Measurements from ENCODE around the gene AK8. TPM values are rescaled to one million over a fixed set of nuclear protein-coding genes. Genes with fewer than 3 reads are reported as not detected.

AK8 gene
- total and polyA plus RNA-seq, 7 donors: 0.10 TPM; not detected in 6

DNA sequence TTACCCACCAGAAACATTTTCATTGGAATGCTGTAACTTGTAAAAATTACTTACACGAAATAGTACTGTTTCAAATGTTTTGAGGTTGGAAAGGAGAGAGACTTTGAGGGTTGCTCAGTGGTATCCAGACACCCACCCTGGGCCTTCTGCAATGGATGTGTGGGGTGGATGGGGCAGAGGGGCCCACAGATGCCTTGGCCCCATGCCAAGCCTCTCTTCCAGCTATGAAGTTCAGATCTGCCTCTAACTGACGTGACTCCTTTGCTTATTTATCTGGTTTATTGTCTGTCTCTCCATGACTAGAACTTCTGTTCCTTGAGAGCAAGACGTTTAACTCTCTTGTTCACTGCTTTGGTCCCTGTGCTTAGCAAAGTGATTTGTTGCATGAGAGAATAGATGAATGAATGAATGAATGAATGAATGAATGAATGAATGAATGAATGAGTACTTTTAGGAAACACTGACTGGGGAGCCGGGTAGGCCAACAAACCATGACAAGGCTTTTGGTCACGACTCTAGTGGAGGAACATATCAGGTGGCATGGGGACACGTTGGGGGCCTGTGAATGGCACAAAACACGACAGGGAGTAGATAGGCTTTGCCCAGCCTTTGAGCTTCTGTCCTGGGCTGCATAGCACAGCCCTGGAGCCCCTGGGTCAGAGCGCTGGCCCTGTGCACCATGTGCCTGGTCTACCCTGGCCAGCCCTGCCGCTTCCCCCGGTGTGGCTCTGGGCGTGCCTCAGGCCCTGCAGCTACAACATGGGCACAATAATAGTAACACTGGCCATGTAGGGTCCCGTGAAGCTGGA lies 31.8 kb downstream of the AK8 start:
- no peak overlapping the region for H3K4me3 ChIP-seq
- H3K27ac ChIP-seq: no peak overlapping the region
- no peaks in the 10 kb centered on the region for H3K4me1 ChIP-seq
- no peak for TF ChIP-seq CTCF (IDR thresholded peaks at IDR 0.05)
- DNase-seq (peak in 1 of 2 donors; percentile 36), ATAC-seq (no peak)
- WGBS, 3 donors: 79 to 87% (median 84%) methylated on average over 12 of the region's 12 CpGs
- H3K36me3 ChIP-seq (ENCODE audit: insufficient read depth in 1 of 2, low read depth in 1 of 2): no peaks in the 10 kb centered on the region
- H3K9me3 ChIP-seq: no peaks in the 10 kb centered on the region
- peaks cover 0 to 9% (median 0%) of the 10 kb centered on the region in 3 donors for H3K27me3 ChIP-seq (ENCODE audit: insufficient read depth in 3 of 3, low read length in 2 of 3)
- intact Hi-C loops (cut with DNase I): no loop called here

DNA sequence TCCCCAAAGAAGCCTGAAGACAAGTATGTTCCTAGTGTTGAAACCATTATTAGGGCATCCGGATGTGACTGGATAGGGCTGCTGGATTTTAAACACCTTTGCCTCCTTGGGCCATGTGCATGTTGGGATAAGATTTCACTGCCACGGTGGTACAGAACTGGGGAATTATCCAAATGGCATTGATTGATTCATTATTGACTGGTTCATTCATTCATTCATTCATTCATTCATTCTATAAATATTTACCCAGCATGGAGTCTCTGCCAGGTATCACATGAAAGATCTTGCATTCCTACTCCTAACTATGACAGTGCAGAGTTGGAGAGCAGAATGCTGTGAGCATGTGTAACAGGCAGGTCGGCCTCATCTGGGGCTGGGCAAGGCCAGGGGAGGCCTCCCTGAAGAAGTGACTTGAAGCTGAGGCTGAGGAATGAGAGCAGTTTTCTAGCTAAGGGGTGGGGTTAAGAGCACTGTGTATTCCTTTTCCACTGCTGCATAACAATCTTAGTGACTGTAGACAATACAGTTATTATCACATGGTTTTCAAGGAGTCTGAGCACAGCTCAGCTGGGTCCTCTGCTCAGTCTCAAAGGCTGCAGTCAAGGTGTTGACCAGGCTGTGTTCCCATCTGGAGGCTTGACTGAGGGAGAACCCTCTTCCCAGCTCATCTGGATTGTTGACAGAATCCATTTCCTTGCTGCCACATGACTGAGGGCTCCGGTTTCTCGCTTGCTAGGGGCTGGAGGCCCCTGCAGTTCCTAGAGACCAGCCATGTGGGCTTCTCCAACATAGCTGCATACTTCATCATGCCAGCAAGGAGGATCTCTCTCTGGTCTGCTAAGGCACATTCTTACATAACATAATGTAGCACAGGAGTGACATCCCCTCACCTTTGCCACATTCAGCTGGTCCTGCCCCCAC lies 35.7 kb downstream of the AK8 start:
- H3K27ac ChIP-seq: no peak overlapping the region
- H3K4me3 ChIP-seq: no peak overlapping the region
- 80 to 84% (median 81%) methylated on average over 5 of the region's 5 CpGs for WGBS, 3 donors
- TF ChIP-seq CTCF (IDR thresholded peaks at IDR 0.05): no peak
- ATAC-seq (no peak), DNase-seq (no peak)
- peaks cover 0 to 6% (median 0%) of the 10 kb centered on the region in 3 donors for H3K27me3 ChIP-seq (ENCODE audit: insufficient read depth in 3 of 3, low read length in 2 of 3)
- no peaks in the 10 kb centered on the region for H3K4me1 ChIP-seq
- no peaks in the 10 kb centered on the region for H3K9me3 ChIP-seq
- intact Hi-C loops (cut with DNase I): no loop called here
- H3K36me3 ChIP-seq (ENCODE audit: insufficient read depth in 1 of 2, low read depth in 1 of 2): no peaks in the 10 kb centered on the region

GRCh38 chr9:132840980-132841379 lies 37.1 kb downstream of the AK8 start:
- TF ChIP-seq CTCF (IDR thresholded peaks at IDR 0.05): no peak
- Histone ChIP-seq H3K4me1 (no peaks in the 10 kb centered on the region), H3K9me3 (no peaks in the 10 kb centered on the region), H3K4me3 (no peak overlapping the region), H3K27me3 (ENCODE audit: insufficient read depth in 3 of 3, low read length in 2 of 3) (peaks cover 0 to 6% (median 0%) of the 10 kb centered on the region in 3 donors), H3K36me3 (ENCODE audit: insufficient read depth in 1 of 2, low read depth in 1 of 2) (no peaks in the 10 kb centered on the region), H3K27ac (no peak overlapping the region)
- ATAC-seq: peak in 1 of 4 donors; percentile 35
- 26 to 40% (median 33%) methylated on average over 13 of the region's 13 CpGs for WGBS, 3 donors
- intact Hi-C loops (cut with DNase I): no loop called here
- DNase-seq: peak in 1 of 2 donors; percentile 17

- intact Hi-C loops (cut with DNase I): no loop called here
These were observed 39.8 kb downstream of the AK8 start for GRCh38 chr9:132838291-132838690.

More at GRCh38 chr9:132838291-132838690, 39.8 kb downstream of the AK8 start:
- WGBS, 3 donors: 85 to 91% (median 89%) methylated on average over 4 of the region's 4 CpGs
- Histone ChIP-seq H3K27me3 (ENCODE audit: insufficient read depth in 3 of 3, low read length in 2 of 3) (peaks cover 0 to 20% (median 0%) of the 10 kb centered on the region in 3 donors), H3K9me3 (no peaks in the 10 kb centered on the region), H3K4me1 (no peaks in the 10 kb centered on the region), H3K27ac (no peak overlapping the region), H3K4me3 (no peak overlapping the region), H3K36me3 (ENCODE audit: insufficient read depth in 1 of 2, low read depth in 1 of 2) (no peaks in the 10 kb centered on the region)
- ATAC-seq (no peak), DNase-seq (no peak)
- no peak for TF ChIP-seq CTCF (IDR thresholded peaks at IDR 0.05)
